HCT116 (cell line): Measurements from ENCODE around the gene CFAP46. TPM values are rescaled to one million over a fixed set of nuclear protein-coding genes. Genes with fewer than 3 reads are reported as not detected.

Experiments
- ATAC-seq: fragments of 200-7000 bp; cut with Tn5 transposase; 2 replicates; pipeline ENCODE4 v1.9.1; 2020; ENCODE audit warnings: mild to moderate bottlenecking, moderate library complexity
- BruUV-seq: library from RNA; stranded (reverse); fragments of 400-500 nt; replicated peaks from 2 replicates; lab custom pipeline; 2021; lab: Mats Ljungman, UMichigan
- CTCF ChIA-PET: fragments of 300-600 bp; sonication (Branson Sonifier 250); formaldehyde crosslinking; loops from one replicate; lab custom pipeline; 2021; ENCODE audit warnings: antibody characterized with exemption; lab: Charles Lee
- POLR2A ChIA-PET: fragments of 300-600, 350-600 bp; sonication (Branson Sonifier 250); formaldehyde crosslinking; loops from one replicate; lab custom pipeline; 2021; ENCODE audit warnings: antibody characterized with exemption; lab: Charles Lee
- RAD21 ChIA-PET, 2 experiments: fragments of 300-600 bp; sonication (Branson Sonifier 250); formaldehyde crosslinking; loops; one replicate each; lab custom pipeline; 2023; ENCODE audit warnings: low total read pairs in 2 of 2; ENCODE audit not compliant: uncharacterized antibody in 2 of 2, unreplicated experiment in 2 of 2, low non-redundant PET in 1 of 2; lab: Charles Lee
- DNase-seq: peaks from one replicate; pipeline ENCODE4 v3.0.0-alpha.2; 2010; ENCODE audit warnings: low read depth, low spot score
- H2AFZ ChIP-seq: fragments of 200-600 bp; shearing (Covaris generic), sonication (generic); 2 replicates; pipeline ENCODE4 v1.6.1; 2017; ENCODE audit warnings: low read depth, mixed run types, mixed read lengths, antibody characterized with exemption, low read length; ENCODE audit not compliant: poor library complexity, severe bottlenecking
- H3K27ac ChIP-seq: 2 replicates; pipeline ENCODE4 v1.5.1; 2012; ENCODE audit warnings: low read depth, low read length
- H3K27me3 ChIP-seq: fragments of 200-600 bp; sonication (generic); 2 replicates; pipeline ENCODE4 v1.6.1; 2016; ENCODE audit warnings: mixed run types, low read length, mixed read lengths; ENCODE audit not compliant: insufficient read depth
- H3K36me3 ChIP-seq, 2 experiments: fragments of 200-500 bp in 1 of 2; fragments of 200-600 bp in 1 of 2; sonication (Bioruptor generic) in 1 of 2; sonication (generic) in 1 of 2; 2 replicates each; pipeline versions ENCODE4 v1.5.1 to v1.6.1; 2014 to 2016; ENCODE audit warnings: low read length in 2 of 2, inconsistent platforms in 1 of 2, mixed read lengths in 1 of 2, mixed run types in 1 of 2; ENCODE audit not compliant: insufficient read depth in 2 of 2, control insufficient read depth in 1 of 2
- H3K4me1 ChIP-seq, 2 experiments: fragments of 200-600 bp in 1 of 2; sonication (generic) in 1 of 2; 2 replicates each; pipeline versions ENCODE4 v1.5.1 to v1.6.1; 2012 to 2017; ENCODE audit warnings: low read length in 2 of 2, inconsistent platforms in 1 of 2, mild to moderate bottlenecking in 1 of 2, mixed read lengths in 1 of 2, mixed run types in 1 of 2, moderate library complexity in 1 of 2; ENCODE audit not compliant: insufficient read depth in 2 of 2, control insufficient read depth in 1 of 2
- H3K4me2 ChIP-seq: fragments of 200-600 bp; sonication (generic); 2 replicates; pipeline ENCODE4 v1.6.1; 2017; ENCODE audit warnings: mixed run types, low read length, mixed read lengths
- H3K4me3 ChIP-seq, 2 experiments: fragments of 200-600 bp in 1 of 2; sonication (generic) in 1 of 2; replicated peaks in 1 of 2; 2 replicates each; pipeline ENCODE4 v1.5.1; 2011 to 2016; ENCODE audit warnings: low read length in 2 of 2, control low read depth in 1 of 2, low read depth in 1 of 2, mild to moderate bottlenecking in 1 of 2, mixed read lengths in 1 of 2, mixed run types in 1 of 2
- H3K79me2 ChIP-seq: fragments of 200-600 bp; sonication (generic); 2 replicates; pipeline ENCODE4 v1.6.1; 2017; ENCODE audit warnings: mild to moderate bottlenecking, mixed run types, low read length, moderate library complexity, mixed read lengths; ENCODE audit not compliant: insufficient read depth
- H3K9ac ChIP-seq: fragments of 200-600 bp; sonication (generic); 2 replicates; pipeline ENCODE4 v1.6.1; 2016; ENCODE audit warnings: low read length, mixed read lengths
- H3K9me2 ChIP-seq: fragments of 200-600 bp; sonication (generic), shearing (Covaris generic); 2 replicates; pipeline ENCODE4 v1.6.1; 2017; ENCODE audit warnings: mixed run types, mild to moderate bottlenecking, moderate library complexity; ENCODE audit not compliant: insufficient read depth
- H3K9me3 ChIP-seq, 2 experiments: fragments of 200-500 bp in 1 of 2; fragments of 200-600 bp in 1 of 2; sonication (Bioruptor generic) in 1 of 2; sonication (generic) in 1 of 2; 2 replicates each; pipeline ENCODE4 v1.6.1; 2014 to 2017; ENCODE audit warnings: low read length in 2 of 2, mixed read lengths in 2 of 2, inconsistent platforms in 1 of 2, low read depth in 1 of 2, mild to moderate bottlenecking in 1 of 2, mixed run types in 1 of 2, moderate library complexity in 1 of 2; ENCODE audit not compliant: control insufficient read depth in 1 of 2, insufficient read depth in 1 of 2
- H4K20me1 ChIP-seq: fragments of 200-600 bp; sonication (generic), shearing (Covaris generic); 2 replicates; pipeline ENCODE4 v1.6.1; 2017; ENCODE audit warnings: mixed run types, mild to moderate bottlenecking, moderate library complexity; ENCODE audit not compliant: insufficient read depth
- CBX3 ChIP-seq: IDR thresholded peaks from 2 replicates; pipeline ENCODE4 v1.6.1; 2012; ENCODE audit warnings: low read depth
- CEBPB ChIP-seq: IDR thresholded peaks from 2 replicates; pipeline ENCODE4 v1.6.1; 2012; ENCODE audit warnings: low read depth
- CTCF ChIP-seq, 3 experiments: fragments of 200-600 bp in 1 of 3; sonication (generic) in 1 of 3; IDR thresholded peaks in 2 of 3; conservative IDR thresholded peaks in 1 of 3; 2 replicates each; pipeline ENCODE4 v1.5.1; 2012 to 2017; ENCODE audit warnings: low read depth in 2 of 3, low read length in 2 of 3, antibody characterized with exemption in 1 of 3, borderline replicate concordance in 1 of 3, control low read depth in 1 of 3, mild to moderate bottlenecking in 1 of 3, mixed read lengths in 1 of 3, mixed run types in 1 of 3, moderate library complexity in 1 of 3; ENCODE audit not compliant: insufficient read depth in 1 of 3
- EGR1 ChIP-seq: IDR thresholded peaks from 2 replicates; pipeline ENCODE4 v1.6.1; 2012; ENCODE audit warnings: low read depth
- ELF1 ChIP-seq: IDR thresholded peaks from 2 replicates; pipeline ENCODE4 v1.6.1; 2012; ENCODE audit warnings: low read depth, borderline replicate concordance
- EZH2 ChIP-seq: fragments of 200-600 bp; sonication (generic); IDR thresholded peaks from 2 replicates; pipeline ENCODE4 v1.6.1; 2017; ENCODE audit warnings: antibody characterized with exemption, mixed run types
- EZH2phosphoT487 ChIP-seq: fragments of 200-600 bp; IDR thresholded peaks from 2 replicates; pipeline ENCODE4 v1.6.1; 2018; ENCODE audit warnings: antibody characterized with exemption, borderline replicate concordance
- FOSL1 ChIP-seq: IDR thresholded peaks from 2 replicates; pipeline ENCODE4 v1.6.1; 2012; ENCODE audit warnings: low read depth
- JUND ChIP-seq: IDR thresholded peaks from 2 replicates; pipeline ENCODE4 v1.6.1; 2012
- MAX ChIP-seq: IDR thresholded peaks from 2 replicates; pipeline ENCODE4 v1.6.1; 2012
- RAD21 ChIP-seq: IDR thresholded peaks from 2 replicates; pipeline ENCODE4 v1.6.1; 2012; ENCODE audit warnings: low read depth, mild to moderate bottlenecking
- REST ChIP-seq: IDR thresholded peaks from 2 replicates; pipeline ENCODE4 v1.6.1; 2012; ENCODE audit warnings: low read depth
- SIN3A ChIP-seq: IDR thresholded peaks from 2 replicates; pipeline ENCODE4 v1.6.1; 2012; ENCODE audit warnings: low read depth
- SP1 ChIP-seq: IDR thresholded peaks from 2 replicates; pipeline ENCODE4 v1.6.1; 2012; ENCODE audit warnings: low read depth
- SRF ChIP-seq: IDR thresholded peaks from 2 replicates; pipeline ENCODE4 v1.6.1; 2012; ENCODE audit warnings: low read depth
- TCF7L2 ChIP-seq: IDR thresholded peaks from 2 replicates; pipeline ENCODE4 v1.7.0; 2011; ENCODE audit warnings: borderline replicate concordance, inconsistent platforms; ENCODE audit not compliant: insufficient read depth, insufficient read length; ENCODE audit errors: extremely low read depth
- ZFX ChIP-seq: fragments of 450-650 bp; IDR thresholded peaks from 2 replicates; pipeline ENCODE4 v1.6.1; 2017
- ZNF274 ChIP-seq: fragments of 200-500 bp; sonication (Bioruptor generic); IDR thresholded peaks from 2 replicates; pipeline ENCODE4 v1.6.1; 2014; ENCODE audit warnings: mild to moderate bottlenecking, low read depth, low read length, inconsistent platforms
- intact Hi-C: fragments of 100-400 bp; cut with micrococcal nuclease; formaldehyde crosslinking; loops from 2 replicates; pipeline ENCODE4 v1.10.0; 2022
- total RNA-seq: library from RNA; stranded (reverse); gene quantifications from one replicate; pipeline ENCODE4 v1.2.1, GENCODE V29; 2021; ENCODE audit not compliant: unreplicated experiment

CFAP46 gene
- total RNA-seq, 1 experiment from 2014 or later, result 1.4 TPM

- Histone ChIP-seq H3K4me1 (no peaks in the 10 kb centered on the region), H3K9me3 (no peaks in the 10 kb centered on the region), H4K20me1 (no peaks in the 10 kb centered on the region), H3K4me3 (no peak overlapping the region), H3K36me3 (no peaks in the 10 kb centered on the region), H3K4me2 (no peak overlapping the region), H3K9ac (no peak overlapping the region), H3K27me3 (no peaks in the 10 kb centered on the region), H3K27ac (no peak overlapping the region), H3K9me2 (no peaks in the 10 kb centered on the region), H2AFZ (no peak overlapping the region), H3K79me2 (no peaks in the 10 kb centered on the region)
- ChIA-PET CTCF (no interaction called here), RAD21 (no interaction called here), POLR2A (no interaction called here)
- ATAC-seq, result no peak
- no TSS peak for BruUV-seq
- intact Hi-C loops, result no loop called here
- no peak for TF ChIP-seq EZH2
- no peak for TF ChIP-seq TCF7L2
- no peak for TF ChIP-seq SIN3A
- no peak for TF ChIP-seq ZFX
- TF ChIP-seq CBX3, result no peak
- TF ChIP-seq CEBPB, result no peak
- TF ChIP-seq EZH2phosphoT487, result no peak
- no peak for TF ChIP-seq ZNF274
- TF ChIP-seq FOSL1, result no peak
- TF ChIP-seq REST, result no peak
- TF ChIP-seq JUND, result no peak
- no peak for TF ChIP-seq CTCF (IDR thresholded peaks at IDR 0.05 in 2 of 3, conservative IDR thresholded peaks at IDR 0.05 in 1 of 3; ENCODE audit: borderline replicate concordance in 1 of 3, insufficient read depth in 1 of 3, low read depth in 2 of 3, low read length in 2 of 3)
- no peak for TF ChIP-seq SRF
- TF ChIP-seq RAD21, result no peak
- no peak for TF ChIP-seq SP1
- TF ChIP-seq EGR1, result no peak
- TF ChIP-seq MAX, result no peak
- TF ChIP-seq ELF1, result no peak
- DNase-seq, result no peak
Observed at GRCh38 chr10:132974886-132975830, 32.8 kb upstream of the CFAP46 start.
